ENCODE measurements around the gene HDC. TPM values are rescaled to one million over a fixed set of nuclear protein-coding genes. Genes with fewer than 3 reads are reported as not detected.

HDC gene
- total RNA-seq, 2 donors from 2014 or later = 0.31 TPM; not detected in 1

DNA sequence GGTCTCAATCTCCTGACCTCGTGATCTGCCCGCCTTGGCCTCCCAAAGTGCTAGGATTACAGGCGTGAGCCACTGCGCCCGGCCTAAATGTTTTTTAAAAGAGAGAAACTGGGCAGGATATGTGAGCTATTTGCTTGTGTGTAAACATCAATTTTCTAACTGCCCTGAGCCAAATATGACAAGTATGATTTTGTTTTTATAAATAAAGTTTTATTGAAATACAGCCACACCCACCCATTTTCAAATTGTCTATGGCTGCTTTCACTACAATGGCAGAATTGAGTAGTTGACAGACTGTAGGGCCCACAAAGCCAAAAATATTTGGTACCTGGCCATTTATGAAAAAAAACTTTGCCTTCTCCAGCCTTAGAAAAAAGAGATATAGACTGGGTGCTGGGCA is 15.9 kb upstream of the HDC start:
- H3K9me3 ChIP-seq (ENCODE audit: control insufficient read depth, low read length) = no peaks in the 10 kb centered on the region
- Mint-ChIP-seq H3K36me3 (ENCODE audit: low read depth) (peaks cover 25% of the 10 kb centered on the region), H3K4me3 (no peak overlapping the region), H3K27ac (no peak overlapping the region), H3K4me1 (no peaks in the 10 kb centered on the region), H3K27me3 (ENCODE audit: insufficient read depth) (no peaks in the 10 kb centered on the region), H3K9me3 (no peaks in the 10 kb centered on the region)
- H3K27me3 ChIP-seq (ENCODE audit: control insufficient read depth, insufficient read depth, low read length, poor library complexity, severe bottlenecking) = no peaks in the 10 kb centered on the region
- H3K9ac ChIP-seq (ENCODE audit: extremely low read depth, low read length, poor library complexity, severe bottlenecking) = no peak overlapping the region
- no peak overlapping the region for H3K4me3 ChIP-seq (ENCODE audit: low read length)
- H3K4me1 ChIP-seq (ENCODE audit: control insufficient read depth, insufficient read depth, low read length) = no peaks in the 10 kb centered on the region
- TF ChIP-seq, protein P1, sequence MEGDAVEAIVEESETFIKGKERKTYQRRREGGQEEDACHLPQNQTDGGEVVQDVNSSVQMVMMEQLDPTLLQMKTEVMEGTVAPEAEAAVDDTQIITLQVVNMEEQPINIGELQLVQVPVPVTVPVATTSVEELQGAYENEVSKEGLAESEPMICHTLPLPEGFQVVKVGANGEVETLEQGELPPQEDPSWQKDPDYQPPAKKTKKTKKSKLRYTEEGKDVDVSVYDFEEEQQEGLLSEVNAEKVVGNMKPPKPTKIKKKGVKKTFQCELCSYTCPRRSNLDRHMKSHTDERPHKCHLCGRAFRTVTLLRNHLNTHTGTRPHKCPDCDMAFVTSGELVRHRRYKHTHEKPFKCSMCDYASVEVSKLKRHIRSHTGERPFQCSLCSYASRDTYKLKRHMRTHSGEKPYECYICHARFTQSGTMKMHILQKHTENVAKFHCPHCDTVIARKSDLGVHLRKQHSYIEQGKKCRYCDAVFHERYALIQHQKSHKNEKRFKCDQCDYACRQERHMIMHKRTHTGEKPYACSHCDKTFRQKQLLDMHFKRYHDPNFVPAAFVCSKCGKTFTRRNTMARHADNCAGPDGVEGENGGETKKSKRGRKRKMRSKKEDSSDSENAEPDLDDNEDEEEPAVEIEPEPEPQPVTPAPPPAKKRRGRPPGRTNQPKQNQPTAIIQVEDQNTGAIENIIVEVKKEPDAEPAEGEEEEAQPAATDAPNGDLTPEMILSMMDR (conservative IDR thresholded peaks at IDR 0.05) = no peak
- DNase-seq = no peak
- 86% methylated on average over 5 of the region's 5 CpGs; no CpG with 5 or more reads in 1 of the 2 experiments for WGBS, 2 experiments (ENCODE audit: insufficient coverage in 1 of 2, insufficient read length in 1 of 2)
- no peak overlapping the region for H3K27ac ChIP-seq (ENCODE audit: low read depth, low read length)
- H3K36me3 ChIP-seq (ENCODE audit: control insufficient read depth, insufficient read depth, low read length) = peaks cover 28% of the 10 kb centered on the region

DNA sequence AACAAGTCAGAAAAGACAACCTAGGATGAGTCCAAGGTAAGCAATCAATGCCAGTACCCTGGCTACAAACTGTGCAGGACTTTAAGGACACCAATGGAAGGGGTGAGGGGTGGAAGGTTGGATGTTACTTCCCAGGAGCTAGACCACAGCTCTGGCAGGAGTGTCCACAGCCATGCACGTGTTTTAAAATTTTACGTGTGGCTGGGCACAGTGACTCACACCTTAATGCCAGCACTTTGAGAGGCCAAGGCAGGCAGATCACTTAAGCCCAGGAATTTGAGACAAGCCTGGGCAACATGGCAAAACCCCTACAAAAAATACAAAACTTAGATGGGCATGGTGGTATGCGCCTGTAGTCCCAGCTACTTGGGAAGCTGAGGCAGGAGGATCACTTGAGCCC is 14.7 kb upstream of the HDC start:
- no peak overlapping the region for H3K27ac Mint-ChIP-seq
- H3K4me1 Mint-ChIP-seq = no peaks in the 10 kb centered on the region
- TF ChIP-seq, protein P1 (conservative IDR thresholded peaks at IDR 0.05) = no peak

DNA sequence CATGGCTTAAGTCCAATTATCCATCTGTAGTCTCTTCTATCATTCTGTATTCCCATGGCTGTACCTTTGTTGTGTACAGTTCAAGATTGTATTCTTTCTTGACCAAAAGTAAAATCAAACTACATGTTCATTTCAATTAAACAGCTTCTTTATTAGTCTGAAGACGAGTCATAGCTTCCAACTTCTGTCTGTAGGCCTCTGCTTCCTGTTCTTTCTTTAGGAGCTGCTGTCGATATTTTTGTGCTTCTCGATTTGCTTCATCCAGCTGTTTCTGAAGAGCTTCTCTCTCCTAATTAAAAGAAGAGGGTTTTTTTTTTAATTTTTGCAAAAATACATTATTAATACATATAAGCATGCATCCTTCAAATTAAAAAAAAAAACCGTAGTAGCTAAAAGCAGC is 13.0 kb upstream of the HDC start:
- H3K4me1 Mint-ChIP-seq = no peaks in the 10 kb centered on the region

More for the DNA sequence above, 14.7 kb upstream of the HDC start:
- Mint-ChIP-seq H3K4me3 (no peak overlapping the region), H3K9me3 (no peaks in the 10 kb centered on the region), H3K36me3 (ENCODE audit: low read depth) (peaks cover 18% of the 10 kb centered on the region), H3K27me3 (ENCODE audit: insufficient read depth) (no peaks in the 10 kb centered on the region)
- H3K27me3 ChIP-seq (ENCODE audit: control insufficient read depth, insufficient read depth, low read length, poor library complexity, severe bottlenecking) = no peaks in the 10 kb centered on the region
- 96 to 100% methylated on average over 3 of the region's 3 CpGs for WGBS, 2 experiments (ENCODE audit: insufficient coverage in 1 of 2, insufficient read length in 1 of 2)
- no peak overlapping the region for H3K27ac ChIP-seq (ENCODE audit: low read depth, low read length)
- H3K9me3 ChIP-seq (ENCODE audit: control insufficient read depth, low read length) = no peaks in the 10 kb centered on the region
- H3K4me1 ChIP-seq (ENCODE audit: control insufficient read depth, insufficient read depth, low read length) = no peaks in the 10 kb centered on the region
- H3K36me3 ChIP-seq (ENCODE audit: control insufficient read depth, insufficient read depth, low read length) = peaks cover 21% of the 10 kb centered on the region
- no peak overlapping the region for H3K4me3 ChIP-seq (ENCODE audit: low read length)
- no peak for DNase-seq
- H3K9ac ChIP-seq (ENCODE audit: extremely low read depth, low read length, poor library complexity, severe bottlenecking) = no peak overlapping the region

More for the DNA sequence above, 13.0 kb upstream of the HDC start:
- no peak overlapping the region for H3K9ac ChIP-seq (ENCODE audit: extremely low read depth, low read length, poor library complexity, severe bottlenecking)
- H3K27me3 Mint-ChIP-seq (ENCODE audit: insufficient read depth) = no peaks in the 10 kb centered on the region
- no peaks in the 10 kb centered on the region for H3K27me3 ChIP-seq (ENCODE audit: control insufficient read depth, insufficient read depth, low read length, poor library complexity, severe bottlenecking)
- H3K4me3 ChIP-seq (ENCODE audit: low read length) = no peak overlapping the region
- no peaks in the 10 kb centered on the region for H3K9me3 ChIP-seq (ENCODE audit: control insufficient read depth, low read length)
- no peaks in the 10 kb centered on the region for H3K9me3 Mint-ChIP-seq
- no peak overlapping the region for H3K4me3 Mint-ChIP-seq
- no peak for DNase-seq
- no peaks in the 10 kb centered on the region for H3K4me1 ChIP-seq (ENCODE audit: control insufficient read depth, insufficient read depth, low read length)
- no peak overlapping the region for H3K27ac ChIP-seq (ENCODE audit: low read depth, low read length)
- H3K36me3 ChIP-seq (ENCODE audit: control insufficient read depth, insufficient read depth, low read length) = peaks cover 7% of the 10 kb centered on the region
- H3K36me3 Mint-ChIP-seq (ENCODE audit: low read depth) = peaks cover 9% of the 10 kb centered on the region
- H3K27ac Mint-ChIP-seq = no peak overlapping the region
- TF ChIP-seq, protein P1 (conservative IDR thresholded peaks at IDR 0.05) = no peak
- WGBS, 2 experiments (ENCODE audit: insufficient coverage in 1 of 2, insufficient read length in 1 of 2) = 83 to 96% methylated on average over 2 to 4 of the region's 4 CpGs

Measured in endodermal cell (in vitro differentiated cells).